ENCODE data around the gene SENP1.

Gene SENP1

GRCh38 chr12:48044396-48044795 lies 61.5 kb downstream of the SENP1 start:
- DNase-seq, result no peak
- intact Hi-C loops (cut with DNase I), result no loop called here

GRCh38 chr12:48043771-48044170 lies 62.1 kb downstream of the SENP1 start:
- no peak for DNase-seq
- intact Hi-C loops (cut with DNase I), result no loop called here

GRCh38 chr12:48041591-48042423 lies 64.1 kb downstream of the SENP1 start:
- DNase-seq, result no peak
- intact Hi-C loops (cut with DNase I), result no loop called here

- intact Hi-C loops (cut with DNase I), result no loop called here
- no peak for DNase-seq
These were observed 65.5 kb downstream of the SENP1 start for GRCh38 chr12:48040354-48040753.

GRCh38 chr12:48039151-48039550 lies 66.7 kb downstream of the SENP1 start:
- DNase-seq, result no peak
- intact Hi-C loops (cut with DNase I), result no loop called here

GRCh38 chr12:48038085-48038484 lies 67.8 kb downstream of the SENP1 start:
- DNase-seq, result peak in 1 of 42 donors; percentile 6

GRCh38 chr12:48037267-48037915 lies 68.5 kb downstream of the SENP1 start:
- no peak for DNase-seq
- intact Hi-C loops (cut with DNase I), result no loop called here

More at GRCh38 chr12:48038085-48038484, 67.8 kb downstream of the SENP1 start:
- intact Hi-C loops (cut with DNase I), result no loop called here

GRCh38 chr12:48036818-48037217 lies 69.1 kb downstream of the SENP1 start:
- no peak for DNase-seq
- intact Hi-C loops (cut with DNase I), result no loop called here

- no peak for DNase-seq
- intact Hi-C loops (cut with DNase I), result no loop called here
These were observed 70.8 kb downstream of the SENP1 start for GRCh38 chr12:48034835-48035805.

- DNase-seq, result no peak
- intact Hi-C loops (cut with DNase I), result no loop called here
These were observed 72.4 kb downstream of the SENP1 start for GRCh38 chr12:48033451-48033850.

GRCh38 chr12:48032597-48032996 lies 73.3 kb downstream of the SENP1 start:
- intact Hi-C loops (cut with DNase I), result no loop called here
- DNase-seq, result no peak

- DNase-seq, result no peak
- intact Hi-C loops (cut with DNase I), result no loop called here
These were observed 74.5 kb downstream of the SENP1 start for GRCh38 chr12:48031135-48031960.

- intact Hi-C loops (cut with DNase I), result no loop called here
These were observed 75.7 kb downstream of the SENP1 start for GRCh38 chr12:48030173-48030650.

GRCh38 chr12:48029491-48030172 lies 76.2 kb downstream of the SENP1 start:
- intact Hi-C loops (cut with DNase I), result no loop called here
- no peak for DNase-seq

More at GRCh38 chr12:48030173-48030650, 75.7 kb downstream of the SENP1 start:
- no peak for DNase-seq

- no peak for DNase-seq
- intact Hi-C loops (cut with DNase I), result no loop called here
These were observed 77.1 kb downstream of the SENP1 start for GRCh38 chr12:48028541-48029431.

GRCh38 chr12:48027183-48028002 lies 78.5 kb downstream of the SENP1 start:
- intact Hi-C loops (cut with DNase I), result no loop called here
- DNase-seq, result no peak

All from head of caudate nucleus (tissue), 42 donors.